ENCODE measurements around the gene DENND2D.

Gene DENND2D

DNA sequence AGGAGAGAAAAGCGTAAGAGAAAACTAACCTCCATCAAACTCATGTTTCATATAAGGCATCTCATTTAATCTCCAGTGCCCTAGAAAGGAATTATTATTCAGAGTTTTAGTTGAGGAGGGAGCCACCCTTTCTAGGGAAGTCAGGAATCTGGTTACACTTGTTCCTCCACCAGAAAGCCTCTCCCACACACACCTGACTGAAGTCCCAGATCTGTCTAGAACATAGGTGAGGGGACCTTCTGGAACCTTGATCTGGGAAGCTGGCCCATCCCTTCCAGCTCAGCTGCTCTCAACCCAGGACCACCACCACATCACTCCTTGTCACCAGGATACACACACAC is 1.9 kb upstream of the DENND2D start:
- peak; percentile 35 for DNase-seq

DNA sequence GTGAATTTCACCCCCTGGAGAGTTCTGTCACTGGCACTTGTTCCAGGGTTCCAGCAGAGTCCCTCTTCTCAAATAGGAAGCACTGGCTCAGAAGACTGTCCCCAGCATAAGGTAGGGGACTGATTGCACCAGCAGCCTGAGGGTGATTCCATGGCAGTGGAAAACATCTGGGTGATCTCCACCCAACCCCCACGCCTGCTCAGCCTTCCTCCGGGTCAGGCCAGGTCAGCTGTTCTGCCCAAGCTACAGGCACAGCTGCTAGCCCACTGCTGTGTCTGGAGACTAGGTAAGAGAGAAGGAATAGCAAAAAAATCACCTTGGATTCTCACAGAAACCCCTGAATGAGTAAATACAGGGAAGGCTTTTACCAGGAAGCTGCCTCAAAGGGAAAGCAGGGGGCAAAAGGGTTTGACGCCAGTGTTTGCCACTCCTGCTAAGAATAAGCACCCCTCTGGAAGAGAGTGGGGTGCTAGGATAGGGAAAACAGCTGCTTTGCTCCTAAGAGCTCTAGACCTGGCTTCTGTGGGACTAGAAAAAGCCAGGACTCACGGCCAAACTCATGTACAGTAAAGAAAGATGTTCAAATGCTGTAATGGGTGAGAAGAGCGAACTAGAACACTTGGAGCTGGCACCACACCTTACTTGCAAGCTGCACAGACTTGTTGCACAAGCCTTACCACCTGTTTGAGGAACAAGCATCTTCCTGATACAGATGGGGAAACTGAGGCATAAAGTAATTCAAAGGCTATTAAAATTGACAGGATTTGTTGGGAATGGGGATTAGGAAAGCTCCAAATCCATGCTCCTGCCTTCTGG is 1.0 kb upstream of the DENND2D start:
- DNase-seq: no peak

- DNase-seq: no peak
Observed at GRCh38 chr1:111200802-111201161, 336 bp upstream of the DENND2D start.

- DNase-seq: no peak
Observed at GRCh38 chr1:111199329-111199728, 1.1 kb downstream of the DENND2D start.

- DNase-seq: no peak
Observed at GRCh38 chr1:111198836-111199235, 1.6 kb downstream of the DENND2D start.

GRCh38 chr1:111197598-111198284 is 2.7 kb downstream of the DENND2D start:
- no peak for DNase-seq

- no peak for DNase-seq
Observed at GRCh38 chr1:111196213-111196612, 4.2 kb downstream of the DENND2D start.

DNA sequence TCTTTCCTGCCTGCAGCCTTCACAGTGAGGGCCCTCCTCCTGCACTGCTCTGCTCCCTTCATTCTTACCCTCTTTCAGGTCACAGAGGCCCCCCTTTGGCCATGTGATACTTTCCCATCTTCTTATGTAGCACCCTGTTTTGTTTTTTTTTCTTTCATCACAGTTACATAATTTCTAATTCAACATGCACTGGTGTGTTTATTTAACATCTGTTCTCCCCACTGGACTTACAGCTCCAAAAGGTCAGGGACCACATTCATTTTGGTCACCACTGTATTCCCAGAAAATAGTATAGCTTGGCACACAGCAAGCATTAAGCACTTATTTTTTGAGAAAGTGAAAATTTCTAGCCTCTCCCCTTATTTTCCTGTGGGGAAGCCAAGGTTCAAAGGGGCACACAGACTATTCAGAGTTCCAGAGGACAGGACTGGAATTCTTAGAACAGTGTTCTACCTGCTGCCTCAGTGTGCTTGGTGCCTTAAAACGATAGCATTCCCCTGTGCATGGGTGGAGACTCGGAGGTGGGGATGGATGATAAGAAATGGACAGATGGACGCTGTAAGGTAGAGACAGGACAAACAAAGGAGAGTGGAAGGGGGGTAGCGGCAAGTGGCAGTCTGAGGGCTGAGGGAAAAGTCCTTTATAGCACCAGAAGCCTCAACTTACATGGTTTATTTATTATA is 5.3 kb downstream of the DENND2D start:
- no peak for DNase-seq

- DNase-seq: no peak
Observed at GRCh38 chr1:111193712-111194480, 6.5 kb downstream of the DENND2D start.

DNA sequence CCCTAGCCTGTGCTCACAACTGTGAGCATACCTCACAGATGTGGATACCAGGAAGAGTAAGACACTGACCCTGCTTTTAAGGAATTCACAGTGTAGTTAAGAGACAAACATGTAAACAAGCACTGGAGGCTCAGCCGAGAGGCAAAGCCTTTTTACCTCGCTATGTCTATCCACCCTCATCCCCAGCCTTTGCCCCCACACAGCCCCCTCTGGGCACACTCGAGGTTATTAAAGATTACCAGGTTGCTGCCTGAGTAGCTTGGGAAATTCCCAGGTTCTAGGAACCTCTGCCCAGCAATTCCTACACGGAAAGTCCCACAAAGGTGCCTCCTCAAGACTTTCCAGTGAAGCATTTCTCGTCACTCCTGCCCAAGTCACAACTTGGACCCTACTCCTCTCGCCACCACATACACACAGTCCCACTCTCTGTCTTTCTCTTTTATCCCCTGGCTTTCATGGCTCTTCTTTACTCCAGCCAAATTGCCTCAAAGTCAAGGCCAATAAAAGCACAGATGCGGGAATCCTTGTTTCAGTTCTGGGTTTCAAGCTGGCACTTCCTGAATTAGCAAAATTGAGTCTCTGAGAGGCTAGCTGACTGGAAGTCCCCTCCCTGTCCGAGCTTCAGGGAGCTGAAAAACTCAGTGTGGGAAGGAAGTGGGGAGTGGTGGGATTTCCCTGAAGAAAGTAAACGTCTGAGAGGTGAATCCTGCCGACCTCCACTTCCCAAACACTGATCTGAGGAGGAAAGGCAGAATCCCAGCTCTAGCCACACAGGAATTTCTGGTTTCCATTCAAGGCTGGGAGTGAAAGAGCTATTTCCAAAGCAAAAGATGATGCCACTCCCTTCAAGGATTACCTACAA is 7.6 kb downstream of the DENND2D start:
- DNase-seq: no peak

GRCh38 chr1:111192074-111192473 is 8.4 kb downstream of the DENND2D start:
- no peak for DNase-seq

DNA sequence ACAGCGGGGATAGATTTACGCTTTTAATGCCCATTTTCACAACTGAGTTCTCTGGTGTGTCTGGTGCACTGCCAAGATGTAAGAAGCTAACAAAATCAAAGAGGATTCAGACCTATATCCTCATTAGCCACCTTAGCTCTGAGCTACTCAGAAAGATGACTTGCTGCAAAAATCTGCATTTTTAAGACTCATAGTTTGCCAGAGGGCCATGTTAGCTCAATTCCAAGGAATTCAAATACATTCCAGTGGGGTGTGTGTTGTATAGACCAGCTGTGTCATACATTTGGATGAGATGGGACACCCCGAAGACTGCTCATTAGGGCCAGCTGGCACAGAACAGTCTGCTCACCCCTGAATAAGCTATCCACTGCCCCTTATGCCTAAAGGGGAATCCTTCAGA is 8.9 kb downstream of the DENND2D start:
- no peak for DNase-seq

DNA sequence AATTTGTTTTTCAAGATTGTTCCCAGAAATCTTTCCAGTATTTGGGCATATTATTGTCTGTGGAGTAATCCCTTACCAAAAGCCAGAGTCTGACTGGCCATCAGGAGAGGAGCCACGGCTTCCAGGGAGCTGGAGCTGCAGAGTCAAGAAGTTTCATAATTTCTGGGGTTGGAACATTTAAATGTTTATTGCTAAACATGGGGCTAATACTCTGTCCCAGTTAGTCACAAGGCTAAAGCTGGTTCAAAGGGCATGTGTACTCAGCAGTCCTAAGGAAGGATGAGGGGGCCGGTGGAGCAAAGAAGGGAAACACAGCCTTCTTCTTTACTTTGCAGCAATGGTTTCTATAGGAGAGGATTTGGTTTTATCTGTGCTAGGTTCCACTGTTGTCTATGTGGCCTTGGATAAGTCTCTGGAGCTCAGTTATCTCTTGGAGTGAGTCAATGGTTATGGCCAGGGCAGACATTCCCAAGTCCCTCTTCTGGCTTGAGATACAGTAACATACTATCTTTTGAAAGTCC is 9.5 kb downstream of the DENND2D start:
- DNase-seq: no peak

DNA sequence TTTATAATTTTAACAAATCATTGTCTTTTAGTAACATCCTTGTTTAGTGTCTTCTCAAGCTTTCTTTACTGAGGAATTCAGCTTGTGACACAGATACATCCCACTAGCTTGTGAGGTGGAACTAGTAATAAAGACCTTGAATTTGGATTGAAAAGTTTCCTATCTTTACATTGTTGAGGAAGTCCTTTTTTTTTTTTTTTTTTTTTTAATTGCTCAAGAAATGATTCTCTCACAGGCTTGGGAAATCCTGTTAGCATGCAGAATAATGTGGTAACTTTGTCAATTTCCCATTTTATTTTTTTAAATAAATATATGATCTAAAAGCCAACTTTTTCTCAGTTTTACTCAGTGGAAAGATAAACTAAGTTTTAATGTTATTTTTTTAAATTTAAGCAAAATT is 15.8 kb downstream of the DENND2D start:
- no peak for DNase-seq

GRCh38 chr1:111183308-111184069 is 17.0 kb downstream of the DENND2D start:
- DNase-seq: no peak

DNA sequence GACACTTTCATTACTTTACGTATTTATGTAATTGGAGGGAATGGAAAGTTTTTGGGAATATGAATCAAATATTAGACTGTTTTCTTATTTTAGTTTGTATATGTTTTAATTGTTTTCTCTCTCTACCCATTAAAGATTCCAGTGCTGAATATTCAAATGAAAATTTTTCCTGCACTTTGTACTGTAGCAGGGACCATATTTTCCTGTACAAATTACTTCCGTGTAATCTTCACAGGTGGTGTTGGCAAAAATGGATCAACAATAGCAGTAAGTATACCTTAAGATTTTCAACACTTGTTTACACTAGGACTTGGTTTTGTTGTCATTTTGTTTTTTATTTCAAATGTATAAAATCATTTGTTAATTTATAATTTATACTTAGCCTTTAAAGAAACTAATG is 18.4 kb downstream of the DENND2D start:
- DNase-seq: no peak

DNA sequence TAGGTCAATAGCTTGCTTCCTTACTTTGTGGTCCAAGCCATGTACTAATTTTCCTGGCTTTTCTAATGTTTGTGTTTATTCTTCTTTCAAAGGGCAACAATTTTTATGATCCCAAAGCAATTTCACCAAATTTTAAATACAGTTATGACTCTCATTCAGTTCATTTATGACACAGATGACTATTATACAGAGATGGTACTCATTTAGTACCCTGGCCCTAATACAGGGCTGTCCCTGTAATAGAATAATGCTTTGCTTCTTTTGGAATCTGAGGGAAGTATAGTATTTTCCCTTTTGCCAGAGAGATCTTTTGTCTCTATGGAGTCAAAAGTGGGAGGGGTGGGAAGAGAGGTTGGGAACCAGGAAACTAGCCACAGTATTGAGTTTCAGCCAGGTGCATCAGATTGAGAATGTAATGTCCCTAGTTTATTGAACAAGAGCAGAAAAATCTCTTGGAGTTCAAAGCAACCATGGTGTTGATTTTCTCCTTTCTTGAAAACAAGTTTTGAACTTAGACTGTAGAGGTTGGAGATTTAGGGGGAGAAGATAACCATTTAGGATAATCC is 20.4 kb downstream of the DENND2D start:
- DNase-seq: peak; percentile 81

DNA sequence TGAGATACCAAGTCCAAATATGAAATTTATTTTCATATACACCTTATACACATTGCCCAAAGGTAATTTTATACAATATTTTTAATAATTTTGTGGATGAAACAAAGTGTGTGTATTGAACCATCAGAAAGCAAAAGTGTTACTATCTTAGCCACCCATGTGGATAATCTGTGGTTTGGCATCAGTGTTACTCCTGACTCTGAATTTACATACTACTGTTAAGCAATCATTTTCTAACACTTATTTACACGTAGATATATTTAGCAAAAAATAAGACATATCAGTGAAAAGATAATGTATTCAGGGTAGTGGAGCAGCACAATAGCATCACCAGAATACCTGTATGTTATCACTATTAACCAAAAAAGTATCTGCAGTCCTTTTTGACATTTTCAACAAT is 23.8 kb downstream of the DENND2D start:
- DNase-seq: no peak

DNA sequence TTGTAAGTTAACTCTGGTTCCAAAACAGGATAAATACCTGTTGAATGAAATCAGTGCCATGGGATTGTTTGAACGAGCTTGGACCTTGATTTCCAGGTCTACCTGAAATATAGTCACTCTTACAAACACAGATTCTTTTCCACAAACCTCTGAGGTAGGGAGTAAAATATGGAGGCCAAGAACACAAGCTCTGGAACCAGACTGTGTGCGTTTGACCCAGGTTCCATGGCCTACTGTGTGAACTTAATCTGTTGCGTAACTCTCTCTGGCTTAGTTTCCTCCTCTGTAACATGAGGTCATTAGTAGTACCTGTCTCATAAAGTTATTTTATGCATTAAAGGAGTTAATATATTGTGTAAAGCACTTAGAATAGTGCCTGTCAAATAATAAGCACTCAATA is 25.1 kb downstream of the DENND2D start:
- no peak for DNase-seq

GRCh38 chr1:111174070-111174469 is 26.4 kb downstream of the DENND2D start:
- no peak for DNase-seq

GRCh38 chr1:111172463-111172862 is 28.0 kb downstream of the DENND2D start:
- DNase-seq: no peak

Measured in DMS53 (cell line).